ENCODE measurements around the gene CNOT3.
"Not testable (repeated sequence)": the region's sequence is repeated elsewhere in the genome, so short reads cannot be mapped to it uniquely, and the experiment has no call there.

CNOT3 gene

DNA sequence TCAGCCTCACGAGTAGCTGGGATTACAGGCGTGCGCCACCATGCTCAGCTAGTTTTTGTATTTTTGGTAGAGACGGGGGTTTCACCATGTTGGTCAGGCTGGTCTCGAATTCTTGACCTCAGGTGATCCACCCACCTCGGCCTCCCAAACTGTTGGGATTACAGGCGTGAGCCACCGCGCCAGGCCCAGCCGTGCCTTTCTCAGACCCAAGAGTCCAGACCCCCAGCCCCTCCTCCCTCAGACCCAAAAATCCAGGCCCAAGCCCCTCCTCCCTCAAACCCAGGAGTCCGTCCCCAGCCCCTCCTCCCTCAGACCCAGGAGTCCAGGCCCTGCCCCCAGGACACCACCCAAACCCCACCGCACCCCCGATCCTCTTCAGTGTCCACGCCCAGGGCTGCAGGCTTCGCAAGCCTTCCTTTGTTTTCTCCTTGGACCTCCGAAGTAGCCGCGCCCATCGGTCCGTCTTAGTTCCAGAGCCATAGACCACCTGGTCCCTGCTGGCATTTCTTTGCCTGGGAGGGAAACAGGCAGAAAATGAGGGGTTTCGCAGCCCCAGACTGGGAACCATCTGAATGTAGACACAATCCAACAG is 31.7 kb downstream of the CNOT3 start:
- DNase-seq (ENCODE audit: low read depth): no peak

DNA sequence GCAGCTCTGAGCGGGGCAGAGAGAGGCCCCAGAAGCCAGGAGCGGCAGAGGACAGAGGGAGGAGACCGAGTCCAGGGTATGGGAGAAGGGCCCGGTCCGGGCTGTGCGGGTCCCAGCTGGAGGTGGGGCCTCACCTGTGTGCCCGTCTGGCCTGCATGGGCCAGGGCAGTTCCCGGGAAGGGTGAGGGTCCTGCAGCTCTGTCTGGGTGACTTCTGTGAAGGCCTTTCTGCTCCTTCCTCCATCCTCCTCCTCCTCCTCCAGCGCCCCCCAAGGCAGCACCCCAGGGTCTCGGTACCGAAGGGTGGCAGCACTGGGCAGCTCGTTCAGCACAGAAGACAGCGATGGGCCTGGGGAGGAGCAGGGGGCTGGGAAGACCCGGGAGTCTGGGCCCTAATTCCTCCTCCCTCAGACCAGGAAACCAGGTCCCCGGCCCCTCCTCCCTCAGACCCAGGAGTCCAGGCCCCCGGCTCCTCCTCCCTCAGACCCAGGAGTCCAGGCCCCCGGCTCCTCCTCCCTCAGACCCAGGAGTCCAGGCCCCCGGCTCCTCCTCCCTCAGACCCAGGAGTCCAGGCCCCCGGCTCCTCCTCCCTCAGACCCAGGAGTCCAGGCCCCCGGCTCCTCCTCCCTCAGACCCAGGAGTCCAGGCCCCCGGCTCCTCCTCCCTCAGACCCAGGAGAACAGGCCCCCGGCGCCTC is 34.3 kb downstream of the CNOT3 start:
- not testable (repeated sequence) for DNase-seq (ENCODE audit: low read depth)

DNA sequence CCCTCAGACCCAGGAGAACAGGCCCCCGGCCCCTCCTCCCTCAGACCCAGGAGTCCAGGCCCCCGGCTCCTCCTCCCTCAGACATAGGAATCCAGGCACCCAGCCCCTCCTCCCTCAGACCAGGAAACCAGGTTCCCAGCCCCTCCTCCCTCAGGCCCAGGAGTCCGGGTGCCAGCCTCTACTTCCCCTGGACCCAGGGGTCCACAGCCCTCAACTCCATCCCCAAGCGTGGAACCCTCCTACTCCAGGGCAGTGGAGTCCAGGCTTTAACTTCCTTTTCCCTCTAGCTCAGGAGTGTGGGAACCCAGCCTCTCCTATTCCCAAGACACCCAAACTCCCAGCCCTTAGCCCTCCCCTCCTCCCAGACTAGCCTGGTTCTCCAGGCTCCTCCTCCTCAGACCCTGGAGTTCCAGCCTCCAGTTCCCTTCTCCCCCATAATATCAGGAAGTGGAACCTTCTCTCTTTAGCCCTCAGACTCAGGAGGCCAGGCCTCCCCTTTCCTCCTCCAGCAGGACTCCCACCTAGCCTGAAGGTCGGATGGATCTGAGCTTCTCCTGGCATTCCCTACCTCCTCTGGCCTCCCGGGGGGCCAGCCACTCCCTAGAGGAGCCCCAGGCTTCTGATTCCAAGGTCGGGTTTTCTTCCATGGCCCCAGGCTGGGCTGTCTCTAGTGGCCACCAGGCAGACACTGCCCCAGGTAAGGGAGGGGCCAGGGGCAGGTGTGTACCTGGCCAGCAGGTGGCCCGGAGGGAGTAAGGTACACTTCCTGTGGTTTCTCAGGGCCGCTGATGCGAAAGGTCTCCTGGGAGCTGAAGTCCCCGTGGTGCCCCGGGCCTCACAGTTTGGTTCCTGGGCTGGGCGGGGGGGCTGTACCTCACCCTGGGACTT is 35.2 kb downstream of the CNOT3 start, which contains the start of gene TMC4:
Gene TMC4, minus strand, starts transcription at position 690 of the 888 bp plus-strand sequence. Its CDS starts 43 bp downstream, at position 647.
- DNase-seq (ENCODE audit: low read depth): no peak

DNA sequence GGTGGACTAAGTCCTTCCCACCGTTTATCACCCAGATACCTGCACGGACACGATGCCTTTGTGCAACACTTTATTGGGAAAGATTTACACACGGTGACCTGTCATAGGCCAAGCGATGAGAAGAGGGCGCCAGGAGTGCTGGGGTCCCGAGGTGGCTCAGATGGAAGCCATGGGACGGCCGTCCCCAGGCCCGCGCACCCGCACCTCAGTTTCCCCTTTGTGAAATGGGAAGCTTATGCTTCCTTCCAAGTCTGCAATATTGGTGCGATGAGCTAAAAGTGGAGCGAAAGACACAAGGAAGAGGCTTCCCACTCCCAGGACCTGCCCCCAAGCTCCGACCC is 35.8 kb downstream of the CNOT3 start:
- DNase-seq (ENCODE audit: low read depth): no peak

DNA sequence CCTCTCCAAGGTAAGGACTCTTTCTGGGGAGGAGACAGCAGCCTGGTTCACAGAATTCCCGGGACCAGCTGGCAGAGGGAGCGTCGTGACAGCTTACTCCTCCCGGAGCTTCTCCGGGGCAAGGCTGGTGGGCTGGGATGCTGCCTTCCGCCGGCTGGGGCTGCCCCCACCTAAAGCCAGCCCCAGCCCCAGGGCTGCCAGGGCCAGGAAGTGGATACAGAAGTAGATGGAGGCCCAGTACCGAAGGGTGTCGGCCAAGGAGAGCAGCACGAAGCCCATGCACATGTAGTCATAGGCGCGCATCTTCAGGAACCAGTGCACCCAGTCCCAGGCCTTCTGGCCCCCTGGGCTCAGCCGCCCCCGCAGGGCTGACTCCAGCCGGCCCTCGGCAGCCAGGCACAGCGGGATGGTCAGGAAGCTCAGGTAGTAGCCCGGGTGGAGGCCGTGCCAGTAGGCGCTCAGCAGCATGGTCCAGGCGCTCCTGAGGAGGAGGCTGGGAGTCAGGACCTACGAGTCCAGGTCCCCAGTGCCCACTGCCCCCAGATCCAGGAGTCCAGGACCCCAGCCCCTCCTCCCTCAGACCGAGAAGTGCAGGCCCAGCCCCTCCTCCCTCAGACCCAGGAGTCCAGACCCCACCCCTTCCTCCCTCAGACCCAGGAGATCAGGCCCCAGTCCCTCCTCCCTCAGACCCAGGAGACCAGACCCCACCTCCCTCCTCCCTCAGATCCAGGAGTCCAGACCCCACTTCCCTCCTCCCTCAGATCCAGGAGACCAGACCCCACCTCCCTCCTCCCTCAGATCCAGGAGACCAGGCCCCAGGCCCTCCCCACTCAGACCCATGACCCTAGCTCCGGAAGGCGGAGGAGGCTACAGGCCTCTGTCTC is 36.6 kb downstream of the CNOT3 start:
- no peak for DNase-seq (ENCODE audit: low read depth)

DNA sequence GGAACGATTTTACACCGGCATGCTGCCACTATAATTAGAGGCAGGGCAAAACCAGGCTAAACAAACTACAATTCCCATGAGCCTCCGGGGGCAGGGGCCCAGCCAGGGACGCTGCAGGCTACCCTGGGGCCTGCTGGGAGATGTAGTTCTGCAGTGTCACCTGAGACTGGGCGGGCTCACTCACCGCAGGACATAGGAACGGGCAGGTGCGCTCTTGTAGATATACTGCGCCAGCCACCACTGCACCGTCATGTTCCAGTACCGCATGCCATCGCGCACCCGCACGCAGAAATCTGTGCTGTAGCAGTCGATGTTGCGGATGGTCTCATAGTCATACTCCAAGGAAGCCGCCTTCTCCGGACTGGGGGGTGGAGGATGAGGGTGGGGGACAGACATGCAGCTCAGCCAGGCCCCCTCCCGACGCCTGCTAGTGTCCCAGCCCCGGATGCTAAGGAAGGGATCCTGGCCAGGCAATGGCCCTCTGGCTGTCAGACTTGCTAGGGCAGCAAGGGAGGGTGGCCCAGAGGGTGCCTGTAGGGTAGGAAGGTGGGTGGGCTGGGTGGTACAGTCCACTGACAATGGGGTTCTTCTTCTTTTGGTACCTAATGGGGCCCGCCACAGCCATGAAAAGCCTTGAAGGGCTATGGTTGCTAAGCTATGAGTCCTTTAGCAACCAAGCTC is 41.2 kb downstream of the CNOT3 start:
- DNase-seq (ENCODE audit: low read depth): no peak

DNA sequence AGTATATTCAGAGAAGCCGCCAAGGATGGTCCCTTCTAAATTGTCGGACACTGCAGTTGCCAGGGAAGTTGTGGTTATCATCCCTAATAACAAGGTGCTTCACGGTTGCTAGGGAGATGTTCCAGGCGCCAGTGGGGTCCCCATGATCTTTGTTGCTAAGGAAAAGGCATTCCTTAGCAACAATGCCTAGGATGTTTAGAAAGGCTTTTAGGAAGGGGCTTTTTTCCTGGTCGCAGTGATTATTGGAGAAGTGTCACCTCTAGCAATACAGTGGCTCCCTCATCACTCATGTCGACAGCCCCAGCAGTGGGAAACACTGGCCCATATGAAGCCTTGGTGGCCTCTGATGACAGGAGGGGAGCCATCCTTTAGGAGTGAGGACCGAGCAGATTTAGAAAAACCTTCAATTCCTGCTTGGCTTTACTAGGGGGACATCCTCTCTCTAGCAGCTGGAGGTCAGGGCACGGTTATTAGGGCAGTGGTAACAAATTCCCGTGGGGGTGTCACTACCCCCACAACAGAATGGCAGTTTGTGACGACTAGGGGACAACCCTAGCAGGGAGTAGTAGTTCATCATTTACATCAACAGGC is 41.8 kb downstream of the CNOT3 start:
- DNase-seq (ENCODE audit: low read depth): no peak

DNA sequence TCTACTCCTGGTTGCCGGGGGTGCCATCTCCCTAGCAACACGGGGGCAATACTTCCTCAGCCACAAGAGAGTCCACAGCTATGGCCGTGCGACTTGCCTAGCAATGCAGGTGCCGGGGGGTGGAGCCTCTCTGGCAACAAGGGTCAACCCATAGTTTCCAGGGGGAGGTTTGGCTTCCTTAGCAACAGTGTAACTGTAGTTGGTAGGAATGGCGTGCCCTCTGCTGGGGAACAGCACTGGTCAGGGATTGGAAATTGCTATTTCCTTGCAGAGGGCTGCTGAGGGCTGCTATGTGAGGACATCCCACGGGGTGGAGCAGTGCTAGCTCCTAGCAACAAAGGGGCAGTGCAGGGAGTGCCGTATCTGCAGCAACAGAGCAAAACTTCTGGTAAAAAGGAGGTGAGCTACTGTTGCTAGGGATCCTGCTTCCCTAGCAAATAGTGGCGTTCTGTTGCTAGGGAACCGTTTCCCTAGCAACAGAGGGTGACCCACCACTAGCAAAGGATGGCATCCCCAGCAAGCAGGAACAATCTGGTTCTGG is 42.4 kb downstream of the CNOT3 start:
- peak; percentile 71 for DNase-seq (ENCODE audit: low read depth)

DNA sequence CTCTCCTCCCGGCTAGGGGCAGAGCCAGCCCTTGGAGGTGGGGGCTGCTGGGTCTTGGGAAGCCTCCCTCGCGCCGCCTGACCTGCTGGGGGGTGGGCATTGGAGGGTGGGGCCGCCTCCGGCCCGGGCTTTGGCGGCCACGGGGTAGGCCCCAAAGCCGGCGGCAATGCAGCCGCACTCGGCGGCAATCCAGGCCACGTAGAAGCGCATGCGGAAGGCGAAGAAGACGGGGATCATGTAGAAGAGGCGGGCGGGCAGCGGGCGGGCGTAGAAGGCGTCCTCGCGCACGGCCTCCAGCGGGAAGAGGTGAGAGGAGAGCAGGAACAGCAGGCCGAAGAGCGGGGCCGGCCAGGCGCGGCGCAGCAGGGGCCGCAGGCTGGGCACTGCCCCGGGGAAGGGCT is 43.1 kb downstream of the CNOT3 start:
- DNase-seq (ENCODE audit: low read depth): no peak

DNA sequence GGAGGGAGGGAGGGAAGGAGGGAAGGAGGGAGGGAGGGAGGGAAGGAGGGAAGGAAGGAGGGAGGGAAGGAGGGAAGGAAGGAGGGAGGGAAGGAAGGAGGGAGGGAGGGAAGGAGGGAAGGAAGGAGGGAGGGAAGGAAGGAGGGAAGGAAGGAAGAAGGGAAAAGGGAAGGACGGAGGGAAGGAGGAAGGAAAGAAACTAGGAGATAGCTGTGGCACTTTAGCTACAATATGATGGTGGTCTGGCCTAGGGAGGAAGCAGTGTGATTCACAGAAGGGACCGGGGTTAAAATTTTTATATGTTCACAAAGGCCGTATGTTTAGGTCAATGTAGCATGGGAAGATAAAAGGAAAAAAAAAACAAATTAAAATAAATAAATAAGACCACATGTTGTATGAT is 44.3 kb downstream of the CNOT3 start:
- not testable (repeated sequence) for DNase-seq (ENCODE audit: low read depth)

DNA sequence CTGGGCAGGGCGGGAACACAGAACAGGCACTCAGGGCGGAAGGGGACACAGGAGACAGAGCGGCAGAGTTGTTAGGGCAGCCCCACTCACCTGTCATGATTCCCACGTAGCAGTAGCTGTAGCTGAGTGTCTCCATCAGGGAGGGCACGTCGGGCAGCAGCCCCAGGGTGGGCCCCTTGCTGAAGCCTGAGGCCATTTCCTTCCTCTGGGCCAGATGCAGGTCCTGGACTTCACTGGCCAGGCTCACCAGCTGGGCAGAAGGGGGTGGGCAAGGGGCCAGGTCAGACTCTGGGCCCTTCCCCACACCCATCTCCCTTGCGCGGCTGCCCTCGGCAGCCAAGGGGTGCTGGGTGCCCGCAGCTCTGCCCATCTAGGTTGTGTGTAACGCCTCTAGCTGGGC is 45.9 kb downstream of the CNOT3 start:
- no peak for DNase-seq (ENCODE audit: low read depth)

DNA sequence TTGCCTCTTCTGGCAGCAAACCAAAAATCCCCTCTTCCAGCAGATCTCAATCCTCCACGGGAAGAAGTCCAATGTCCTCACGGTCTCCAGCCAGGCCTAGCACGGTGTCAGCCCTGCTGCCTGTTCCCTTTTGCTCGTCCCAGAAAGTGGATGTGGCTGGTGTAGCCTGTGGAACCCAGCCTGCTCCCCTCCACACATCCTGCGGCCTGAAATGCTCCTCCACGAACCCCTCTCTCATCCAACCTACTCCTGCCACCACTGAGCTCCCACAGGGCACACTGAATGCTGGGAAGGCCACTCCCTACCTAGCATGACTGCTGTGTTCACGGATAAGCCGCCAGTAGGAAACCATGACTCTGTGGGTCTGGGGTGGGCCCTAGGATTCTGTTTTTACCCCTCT is 48.8 kb downstream of the CNOT3 start:
- no peak for DNase-seq (ENCODE audit: low read depth)

DNA sequence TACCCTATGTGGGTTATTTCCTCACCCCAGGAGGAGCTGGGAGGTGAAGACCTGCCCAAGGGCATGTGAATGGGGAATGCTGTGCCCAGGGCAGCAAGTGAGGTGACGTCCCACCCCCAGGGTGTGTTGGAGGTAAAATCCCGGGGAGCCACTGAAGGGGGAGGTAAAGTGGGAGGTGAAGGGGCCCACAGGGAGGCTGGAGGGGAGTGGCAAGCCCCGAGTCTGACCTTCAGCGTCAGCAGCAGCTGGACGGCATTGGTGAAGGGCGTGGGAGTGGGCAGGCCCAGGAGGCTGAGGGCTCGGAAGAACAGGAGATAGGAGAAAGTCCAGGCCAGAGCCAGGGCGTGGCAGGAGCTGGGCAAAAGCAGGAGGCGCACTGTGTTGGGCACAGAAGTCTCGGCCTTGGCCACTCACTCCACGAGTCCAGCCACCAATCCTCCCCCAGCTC is 49.4 kb downstream of the CNOT3 start:
- DNase-seq (ENCODE audit: low read depth): no peak

DNA sequence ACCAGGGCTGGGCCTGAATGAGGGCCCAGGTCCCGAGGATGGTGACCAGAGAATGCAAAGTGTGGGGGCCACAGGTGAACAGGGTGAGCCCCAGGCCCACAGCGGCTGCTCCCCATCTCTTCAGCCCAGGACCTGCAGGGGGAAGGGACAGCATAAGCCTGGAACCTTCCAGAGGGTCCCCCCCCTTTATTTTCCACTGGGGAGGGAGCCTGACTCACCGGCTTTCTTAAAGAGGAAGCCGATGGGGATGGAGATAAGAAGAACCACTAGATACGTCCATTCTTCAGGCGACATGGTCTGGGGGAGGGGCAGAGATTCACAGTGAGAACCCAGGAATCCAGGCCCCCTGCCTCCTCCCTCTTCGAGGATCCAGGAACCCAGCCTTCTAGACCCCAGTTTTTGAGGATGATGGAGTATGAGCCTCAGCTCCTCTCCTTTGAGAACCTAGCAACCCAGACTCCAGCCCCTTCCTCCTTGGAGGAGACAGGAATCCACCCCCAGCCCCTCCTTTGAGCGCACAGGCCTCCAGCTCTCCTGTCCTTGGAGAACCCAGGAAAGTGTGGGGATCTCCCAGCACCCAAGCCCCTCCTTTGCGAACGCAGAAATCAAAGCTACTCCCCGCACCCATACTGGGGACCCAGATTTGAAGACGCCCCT is 50.8 kb downstream of the CNOT3 start:
- peak; percentile 88 for DNase-seq (ENCODE audit: low read depth)

DNA sequence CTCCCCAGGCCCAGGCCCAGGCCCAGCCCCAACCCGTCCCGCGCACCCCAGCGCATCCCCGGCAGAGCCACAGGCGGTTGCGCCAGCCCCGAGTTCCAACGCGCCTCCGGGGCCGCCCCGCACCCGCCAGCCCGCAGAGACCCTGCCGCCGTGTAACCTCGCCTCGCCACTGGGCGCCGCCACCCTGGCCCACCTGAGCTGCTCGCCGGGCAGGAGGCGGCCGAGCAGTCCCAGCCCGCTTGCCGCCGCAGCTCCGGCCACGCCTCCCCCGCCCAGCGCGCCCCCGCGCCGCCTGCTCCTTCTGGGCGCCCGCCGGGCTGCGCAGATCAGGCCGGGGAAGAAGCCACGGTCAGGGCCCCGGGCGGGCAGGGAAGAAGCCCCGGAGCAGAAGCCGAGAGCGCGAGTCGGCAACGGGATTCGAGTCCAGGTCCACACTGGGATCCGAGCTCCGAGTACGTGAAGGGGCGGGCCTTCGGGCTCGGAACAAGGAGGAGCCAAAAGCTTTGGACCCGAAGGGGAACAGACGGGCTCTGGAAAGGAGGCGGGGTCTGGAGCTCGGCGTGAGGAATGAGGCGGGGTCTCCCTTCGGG is 51.7 kb downstream of the CNOT3 start, which contains the start of gene MBOAT7:
Gene MBOAT7, minus strand, starts transcription at position 436 of the 590 bp plus-strand sequence. CDS start 1,072 bp downstream, outside the sequence.
- DNase-seq (ENCODE audit: low read depth): no peak

DNA sequence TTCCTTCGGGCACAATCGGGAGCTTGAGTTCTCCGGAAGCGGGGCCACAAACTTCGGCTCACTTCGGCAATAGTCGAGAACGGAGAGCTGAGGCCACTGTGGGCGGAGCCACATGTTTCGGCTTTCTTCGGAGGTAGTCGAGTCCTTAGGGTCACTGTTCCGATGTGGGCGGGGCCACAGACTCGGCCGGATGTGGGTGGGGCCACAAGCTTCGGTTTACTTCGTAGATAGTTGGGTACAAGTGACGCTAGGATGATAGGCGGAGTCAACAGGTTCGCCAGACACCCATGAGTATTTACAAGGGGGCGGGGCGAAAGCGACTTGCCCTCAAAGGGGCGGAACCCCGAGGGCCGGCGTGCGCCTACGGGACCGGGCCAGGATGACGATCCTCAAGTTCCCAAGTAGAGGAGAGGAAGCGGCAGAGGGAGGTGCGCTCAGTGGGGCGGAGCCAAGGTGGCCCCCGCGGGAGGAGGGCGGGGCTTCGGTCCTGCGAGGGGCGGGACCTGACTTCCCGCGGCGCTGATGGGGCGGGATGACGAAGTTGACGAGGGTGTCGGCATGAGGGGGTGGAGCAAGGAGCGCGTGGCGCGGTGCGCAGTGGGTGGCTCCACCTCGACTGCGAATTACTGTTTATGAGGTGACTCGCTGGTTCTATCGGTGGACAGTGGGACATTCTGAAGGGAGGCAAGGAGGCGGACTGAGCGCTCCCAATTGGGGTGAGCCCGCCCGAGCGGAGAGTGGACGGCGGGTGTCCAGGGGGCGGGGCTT is 52.4 kb downstream of the CNOT3 start:
- DNase-seq (ENCODE audit: low read depth): peak; percentile 100

DNA sequence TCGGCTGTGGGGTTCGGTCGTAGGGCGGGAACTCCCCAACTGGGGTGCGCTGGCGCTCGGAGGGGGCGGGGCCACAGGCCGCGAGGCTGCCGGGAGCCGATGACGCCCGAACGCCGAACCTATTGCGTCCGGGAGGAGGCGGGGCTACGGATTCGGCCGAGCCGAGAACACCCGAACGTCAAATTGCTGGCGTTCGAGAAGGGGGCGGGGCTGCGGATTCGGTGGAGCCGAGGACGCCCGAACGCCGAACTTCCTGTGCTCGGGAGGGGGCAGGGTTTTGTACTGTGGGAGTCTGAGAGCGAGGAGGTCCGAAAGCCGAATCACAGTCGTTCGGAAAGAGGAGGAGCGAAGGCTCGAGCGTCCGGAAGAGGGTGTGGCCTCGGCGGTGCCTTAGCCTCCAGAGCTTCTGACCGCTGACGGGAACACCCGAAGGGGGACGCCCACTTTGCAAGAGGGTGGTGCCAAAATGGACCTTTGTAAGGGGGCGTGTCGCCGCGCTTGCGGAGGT is 53.0 kb downstream of the CNOT3 start:
- peak; percentile 99 for DNase-seq (ENCODE audit: low read depth)

DNA sequence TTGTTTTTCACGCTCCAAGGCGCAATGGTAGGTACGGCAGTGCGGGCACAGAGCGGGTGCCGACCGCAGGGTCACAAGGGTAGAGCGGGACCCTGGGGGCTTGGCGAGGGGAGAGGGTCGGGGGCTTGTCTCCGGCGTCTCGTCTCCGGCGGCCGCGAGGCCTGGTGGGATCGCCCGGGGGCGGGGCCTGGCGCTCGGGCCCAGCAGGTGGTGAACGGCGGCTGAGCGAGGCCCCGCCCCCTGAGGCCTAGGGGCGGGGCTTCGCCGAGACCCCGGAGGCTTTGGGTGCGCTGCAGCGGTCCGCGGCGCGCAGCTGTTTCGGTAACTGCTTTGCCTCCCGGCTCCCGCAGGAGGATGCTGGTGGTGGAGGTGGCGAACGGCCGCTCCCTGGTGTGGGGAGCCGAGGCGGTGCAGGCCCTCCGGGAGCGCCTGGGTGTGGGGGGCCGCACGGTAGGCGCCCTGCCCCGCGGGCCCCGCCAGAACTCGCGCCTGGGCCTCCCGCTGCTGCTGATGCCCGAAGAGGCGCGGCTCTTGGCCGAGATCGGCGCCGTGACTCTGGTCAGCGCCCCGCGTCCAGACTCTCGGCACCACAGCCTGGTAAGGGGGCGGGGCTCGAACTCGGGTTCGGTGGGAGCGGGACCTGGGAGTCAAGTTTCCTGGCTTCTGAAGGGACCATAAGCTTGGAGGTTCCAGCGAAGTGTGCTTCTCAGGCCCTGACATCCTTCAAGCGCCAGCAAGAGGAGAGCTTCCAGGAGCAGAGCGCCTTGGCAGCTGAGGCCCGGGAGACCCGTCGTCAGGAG is 53.6 kb downstream of the CNOT3 start, which contains the start of gene TSEN34:
Gene TSEN34, plus strand, starts transcription at position 298 of the 800 bp plus-strand sequence. Its CDS starts 57 bp downstream, at position 355.
- peak; percentile 80 for DNase-seq (ENCODE audit: low read depth)
